GM23338 (cell line): Measurements from ENCODE around the gene RAD51B. TPM values are rescaled to one million over a fixed set of nuclear protein-coding genes. Genes with fewer than 3 reads are reported as not detected.

Source experiments
- ATAC-seq: fragments of 200-7000 bp; cut with Tn5 transposase; 3 replicates; pipeline ENCODE4 v1.9.1; 2020
- DNase-seq: peaks from one replicate; pipeline ENCODE4 v3.0.0-alpha.2; 2015; ENCODE audit warnings: low spot score
- H2AFZ ChIP-seq: fragments of 200-600 bp; sonication (generic); 2 replicates; pipeline ENCODE4 v1.8.0; 2016; ENCODE audit warnings: antibody characterized with exemption, mild to moderate bottlenecking, moderate library complexity
- H3F3A ChIP-seq: fragments of 200-600 bp; sonication (generic); replicated peaks from 2 replicates; pipeline ENCODE4 v1.8.0; 2017; ENCODE audit warnings: antibody characterized with exemption, mixed run types, low read depth
- H3K27ac ChIP-seq: fragments of 200-600 bp; sonication (generic); 2 replicates; pipeline ENCODE4 v1.6.1; 2016; ENCODE audit warnings: low read depth
- H3K27me3 ChIP-seq: fragments of 200-600 bp; sonication (generic); 2 replicates; pipeline ENCODE4 v1.8.0; 2016; ENCODE audit warnings: mild to moderate bottlenecking, mixed run types, moderate library complexity; ENCODE audit not compliant: insufficient read depth
- H3K36me3 ChIP-seq: fragments of 200-600 bp; sonication (generic); 2 replicates; pipeline ENCODE4 v1.8.0; 2016; ENCODE audit warnings: mild to moderate bottlenecking; ENCODE audit not compliant: insufficient read depth
- H3K4me1 ChIP-seq: fragments of 200-600 bp; sonication (generic); 2 replicates; pipeline ENCODE4 v1.8.0; 2016; ENCODE audit warnings: mild to moderate bottlenecking, moderate library complexity; ENCODE audit not compliant: insufficient read depth
- H3K4me2 ChIP-seq: fragments of 200-600 bp; sonication (generic); 2 replicates; pipeline ENCODE4 v1.7.1; 2017; ENCODE audit warnings: mixed run types
- H3K4me3 ChIP-seq: fragments of 200-600 bp; sonication (generic); 2 replicates; pipeline ENCODE4 v1.6.1; 2016; ENCODE audit warnings: mixed run types
- H3K79me2 ChIP-seq: fragments of 200-600 bp; sonication (generic); replicated peaks from 2 replicates; pipeline ENCODE4 v1.8.0; 2017; ENCODE audit warnings: mild to moderate bottlenecking; ENCODE audit not compliant: insufficient read depth
- H3K9me2 ChIP-seq: fragments of 200-600 bp; sonication (generic); 2 replicates; pipeline ENCODE4 v1.8.0; 2017; ENCODE audit not compliant: insufficient read depth
- H4K20me1 ChIP-seq: fragments of 200-600 bp; sonication (generic); replicated peaks from 2 replicates; pipeline ENCODE4 v1.8.0; 2017; ENCODE audit warnings: mild to moderate bottlenecking; ENCODE audit not compliant: insufficient read depth
- H3K27ac Mint-ChIP-seq: 2 replicates; pipeline ENCODE4 v1.8.0; 2020; ENCODE audit warnings: inconsistent platforms, mild to moderate bottlenecking, moderate library complexity, mixed read lengths
- H3K27me3 Mint-ChIP-seq: 3 replicates; pipeline ENCODE4 v1.8.0; 2022; ENCODE audit warnings: low read depth, mild to moderate bottlenecking, moderate library complexity, mixed read lengths, inconsistent platforms; ENCODE audit not compliant: insufficient read depth, poor library complexity
- H3K36me3 Mint-ChIP-seq: 3 replicates; pipeline ENCODE4 v1.8.0; 2021; ENCODE audit warnings: low read depth, mild to moderate bottlenecking, inconsistent platforms, moderate library complexity, mixed read lengths
- H3K4me1 Mint-ChIP-seq: 3 replicates; pipeline ENCODE4 v1.8.0; 2020; ENCODE audit warnings: mild to moderate bottlenecking, inconsistent platforms, mixed read lengths
- H3K4me3 Mint-ChIP-seq: 3 replicates; pipeline ENCODE4 v1.8.0; 2021; ENCODE audit warnings: moderate library complexity, mild to moderate bottlenecking, inconsistent platforms, mixed read lengths
- H3K9me3 Mint-ChIP-seq: 3 replicates; pipeline ENCODE4 v1.8.0; 2020; ENCODE audit warnings: moderate library complexity, mild to moderate bottlenecking, inconsistent platforms, mixed read lengths
- CREB1 ChIP-seq: fragments of 250-450 bp; sonication (Bioruptor Pico); IDR thresholded peaks from 2 replicates; pipeline ENCODE4 v1.5.0; 2020; ENCODE audit warnings: low read depth, mild to moderate bottlenecking, moderate library complexity
- EZH2 ChIP-seq: fragments of 200-600 bp; sonication (generic); IDR thresholded peaks from one replicate; pipeline ENCODE4 v1.8.0; 2017; ENCODE audit warnings: antibody characterized with exemption, mild to moderate bottlenecking, low read depth; ENCODE audit not compliant: unreplicated experiment
- NANOG ChIP-seq: IDR thresholded peaks from 2 replicates; pipeline ENCODE4 v1.6.1; 2016; ENCODE audit warnings: antibody characterized with exemption, borderline replicate concordance
- POLR2AphosphoS5 ChIP-seq: IDR thresholded peaks from 2 replicates; pipeline ENCODE4 v1.6.1; 2016; ENCODE audit warnings: antibody characterized with exemption, low read depth
- ZNF114 ChIP-seq: fragments of 250-450 bp; sonication (Bioruptor Pico); IDR thresholded peaks from 2 replicates; pipeline ENCODE4 v1.5.0; 2020; ENCODE audit warnings: mild to moderate bottlenecking, moderate library complexity
- ZNF331 ChIP-seq: fragments of 250-450 bp; sonication (Bioruptor Pico); IDR thresholded peaks from 2 replicates; pipeline ENCODE4 v1.5.0; 2020; ENCODE audit warnings: low read depth, mild to moderate bottlenecking, moderate library complexity
- ZNF462 ChIP-seq: fragments of 250-450 bp; sonication (Bioruptor Pico); IDR thresholded peaks from 2 replicates; pipeline ENCODE4 v1.5.0; 2020; ENCODE audit warnings: mild to moderate bottlenecking, moderate library complexity
- polyA plus RNA-seq: library from polyadenylated mRNA; unstranded; fragments of >200 nt; fragmentation: Nextera tagmentation; extraction: Ambion mirVana; gene quantifications from 2 replicates; pipeline ENCODE4 v1.2.1, GENCODE V29; 2016
- total RNA-seq: library from RNA; depleted of rRNA; stranded (reverse); fragments of >200 nt; shearing (Covaris generic); gene quantifications from 2 replicates; pipeline ENCODE4 v1.2.3, GENCODE V29; 2014
- TF ChIP-seq, protein P1 (sequence below): IDR thresholded peaks from one replicate; pipeline ENCODE4 v1.6.1; 2018; ENCODE audit warnings: antibody characterized with exemption; ENCODE audit not compliant: unreplicated experiment

Gene RAD51B
- total and polyA plus RNA-seq, 2 experiments from 2014 or later = 15.7 to 29.1 TPM

DNA sequence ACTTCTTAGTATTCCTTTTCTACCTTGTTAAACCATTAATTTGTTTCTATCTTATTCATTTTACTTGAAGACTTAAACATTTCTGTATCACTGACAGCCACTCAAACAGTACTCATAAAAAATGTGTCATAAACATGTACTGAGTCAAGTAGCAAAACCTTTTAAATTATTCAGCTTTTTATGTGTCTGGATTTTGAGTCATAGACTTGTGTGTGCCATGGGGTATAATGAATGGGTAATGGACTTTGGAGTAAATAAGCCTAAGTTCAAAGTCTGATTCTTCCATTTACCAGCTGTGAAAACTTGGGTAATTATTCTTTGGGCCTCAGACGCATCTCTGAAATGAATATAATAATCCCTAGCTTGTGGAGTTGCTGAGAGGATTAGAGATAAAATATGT is 199.0 kb downstream of the RAD51B start:
- no peak for ATAC-seq
- H3K9me2 ChIP-seq = no peaks in the 10 kb centered on the region
- no peak overlapping the region for H3K4me3 Mint-ChIP-seq
- TF ChIP-seq EZH2 (no peak), NANOG (no peak), CREB1 (no peak), ZNF114 (CRISPR knock-in tag) (no peak), POLR2AphosphoS5 (no peak), ZNF462 (CRISPR knock-in tag) (no peak), ZNF331 (CRISPR knock-in tag) (no peak)
- TF ChIP-seq, protein P1, sequence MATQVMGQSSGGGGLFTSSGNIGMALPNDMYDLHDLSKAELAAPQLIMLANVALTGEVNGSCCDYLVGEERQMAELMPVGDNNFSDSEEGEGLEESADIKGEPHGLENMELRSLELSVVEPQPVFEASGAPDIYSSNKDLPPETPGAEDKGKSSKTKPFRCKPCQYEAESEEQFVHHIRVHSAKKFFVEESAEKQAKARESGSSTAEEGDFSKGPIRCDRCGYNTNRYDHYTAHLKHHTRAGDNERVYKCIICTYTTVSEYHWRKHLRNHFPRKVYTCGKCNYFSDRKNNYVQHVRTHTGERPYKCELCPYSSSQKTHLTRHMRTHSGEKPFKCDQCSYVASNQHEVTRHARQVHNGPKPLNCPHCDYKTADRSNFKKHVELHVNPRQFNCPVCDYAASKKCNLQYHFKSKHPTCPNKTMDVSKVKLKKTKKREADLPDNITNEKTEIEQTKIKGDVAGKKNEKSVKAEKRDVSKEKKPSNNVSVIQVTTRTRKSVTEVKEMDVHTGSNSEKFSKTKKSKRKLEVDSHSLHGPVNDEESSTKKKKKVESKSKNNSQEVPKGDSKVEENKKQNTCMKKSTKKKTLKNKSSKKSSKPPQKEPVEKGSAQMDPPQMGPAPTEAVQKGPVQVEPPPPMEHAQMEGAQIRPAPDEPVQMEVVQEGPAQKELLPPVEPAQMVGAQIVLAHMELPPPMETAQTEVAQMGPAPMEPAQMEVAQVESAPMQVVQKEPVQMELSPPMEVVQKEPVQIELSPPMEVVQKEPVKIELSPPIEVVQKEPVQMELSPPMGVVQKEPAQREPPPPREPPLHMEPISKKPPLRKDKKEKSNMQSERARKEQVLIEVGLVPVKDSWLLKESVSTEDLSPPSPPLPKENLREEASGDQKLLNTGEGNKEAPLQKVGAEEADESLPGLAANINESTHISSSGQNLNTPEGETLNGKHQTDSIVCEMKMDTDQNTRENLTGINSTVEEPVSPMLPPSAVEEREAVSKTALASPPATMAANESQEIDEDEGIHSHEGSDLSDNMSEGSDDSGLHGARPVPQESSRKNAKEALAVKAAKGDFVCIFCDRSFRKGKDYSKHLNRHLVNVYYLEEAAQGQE = no peak
- no peaks in the 10 kb centered on the region for H3K27me3 ChIP-seq
- peaks cover 17% of the 10 kb centered on the region for H3K9me3 Mint-ChIP-seq
- H2AFZ ChIP-seq = no peak overlapping the region
- no peak overlapping the region for H3K27ac ChIP-seq
- no peaks in the 10 kb centered on the region for H3K4me1 ChIP-seq
- H3K27ac Mint-ChIP-seq = no peak overlapping the region
- DNase-seq = no peak
- peaks cover 24% of the 10 kb centered on the region for H3K36me3 Mint-ChIP-seq
- no peaks in the 10 kb centered on the region for H4K20me1 ChIP-seq
- H3K27me3 Mint-ChIP-seq = peaks cover 2% of the 10 kb centered on the region
- no peaks in the 10 kb centered on the region for H3F3A ChIP-seq
- no peaks in the 10 kb centered on the region; the same call in 1 of the 2 replicates for H3K36me3 ChIP-seq
- H3K4me2 ChIP-seq = no peak overlapping the region
- H3K79me2 ChIP-seq = no peaks in the 10 kb centered on the region
- H3K4me1 Mint-ChIP-seq = peaks cover 5% of the 10 kb centered on the region; the same call in 2 of the 3 replicates
- no peak overlapping the region for H3K4me3 ChIP-seq
